B cell (primary cell): ENCODE data around the gene PGA4.

Source experiments
- CTCF ChIP-seq: fragments of 200-600 bp; IDR thresholded peaks from one replicate; pipeline ENCODE4 v1.8.0; 2022; ENCODE audit warnings: antibody characterized with exemption, mild to moderate bottlenecking
- EZH2 ChIP-seq: IDR thresholded peaks from 2 replicates; pipeline ENCODE4 v1.6.1; 2012; ENCODE audit warnings: borderline replicate concordance, low read depth, mild to moderate bottlenecking, moderate library complexity, low read length; ENCODE audit not compliant: insufficient read depth, poor library complexity, severe bottlenecking

- no peak for TF ChIP-seq EZH2
- no peak for TF ChIP-seq CTCF
These were observed 45.3 kb downstream of the PGA4 start for GRCh38 chr11:61267437-61267841.
